Activated T-helper 9 cell treated with anti-CD3 and anti-CD28 coated beads, Interleukin-2, amount 50 U/mL, for 16 hours (primary cell): ENCODE data around the gene DENND2D.
"Not testable (repeated sequence)": the region's sequence is repeated elsewhere in the genome, so short reads cannot be mapped to it uniquely, and the experiment has no call there.

Source experiments
- DNase-seq: peaks from one replicate; pipeline ENCODE4 v3.0.0-alpha.2; 2020; ENCODE audit warnings: low read depth

The DENND2D gene

GRCh38 chr1:111221633-111222291 is 21.3 kb upstream of the DENND2D start:
- no peak for DNase-seq

DNA sequence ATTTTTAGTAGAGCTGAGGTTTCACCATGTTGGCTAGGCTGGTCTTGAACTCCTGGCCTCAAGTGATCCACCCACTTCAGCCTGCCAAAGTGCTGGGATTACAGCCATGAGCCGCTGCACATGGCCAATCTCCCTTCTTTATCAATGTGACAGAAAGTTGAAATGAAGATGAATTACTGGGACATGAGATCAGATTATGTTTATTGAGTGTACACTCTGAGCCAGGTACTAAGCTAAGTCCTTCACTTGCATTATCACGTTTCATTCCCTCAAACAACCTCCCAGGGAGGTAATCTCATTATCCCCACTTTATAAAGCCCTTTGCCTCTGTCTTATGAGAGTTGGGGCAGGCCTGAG is 20.8 kb upstream of the DENND2D start:
- no peak for DNase-seq

- DNase-seq = no peak
Observed at GRCh38 chr1:111220302-111220890, 19.9 kb upstream of the DENND2D start.

GRCh38 chr1:111219557-111220286 is 19.3 kb upstream of the DENND2D start:
- no peak for DNase-seq

DNA sequence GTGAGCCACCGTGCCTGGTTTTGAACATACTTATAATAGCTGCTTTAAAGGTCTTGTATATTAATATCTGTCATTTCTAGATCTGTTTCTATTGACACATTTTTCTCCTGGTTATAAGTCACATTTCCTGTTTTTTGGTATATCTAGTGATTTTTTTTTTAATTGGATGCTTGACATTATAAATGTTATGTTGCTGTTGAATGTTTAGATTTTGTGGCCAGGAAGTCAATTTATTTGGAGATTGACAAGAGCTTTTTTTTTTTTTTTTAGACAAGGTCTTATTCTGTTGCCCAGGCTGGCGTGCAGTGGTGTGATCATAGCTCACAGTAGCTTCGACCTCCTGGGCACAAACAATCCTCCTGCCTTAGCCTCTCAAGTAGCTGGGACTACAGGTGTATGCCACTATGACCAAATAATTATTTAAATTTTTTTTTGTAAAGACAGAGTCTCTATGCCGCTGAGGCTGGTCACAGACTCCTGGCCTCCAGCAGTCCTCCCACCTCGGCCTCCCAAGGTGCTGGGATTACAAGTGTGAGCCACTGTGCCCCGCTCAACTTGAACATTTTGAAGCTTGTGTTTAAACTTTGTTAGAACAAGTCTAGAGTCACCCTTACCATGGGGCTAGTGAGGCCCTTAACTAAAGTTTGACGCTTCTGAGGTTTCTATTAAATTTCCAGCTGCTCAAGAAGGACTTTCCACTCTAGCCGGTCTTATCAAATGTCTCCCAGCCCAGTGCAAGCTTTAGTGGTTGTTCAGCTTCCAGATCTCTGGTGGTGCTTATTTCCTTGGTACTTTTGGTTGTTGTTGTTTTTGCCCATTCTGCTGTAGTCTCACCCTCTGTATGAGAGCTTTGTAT is 18.5 kb upstream of the DENND2D start:
- no peak for DNase-seq

GRCh38 chr1:111217183-111217910 is 16.9 kb upstream of the DENND2D start:
- no peak for DNase-seq

- DNase-seq = no peak
Observed at GRCh38 chr1:111216751-111217150, 16.3 kb upstream of the DENND2D start.

- not testable (repeated sequence) for DNase-seq
Observed at GRCh38 chr1:111215285-111215684, 14.8 kb upstream of the DENND2D start.

DNA sequence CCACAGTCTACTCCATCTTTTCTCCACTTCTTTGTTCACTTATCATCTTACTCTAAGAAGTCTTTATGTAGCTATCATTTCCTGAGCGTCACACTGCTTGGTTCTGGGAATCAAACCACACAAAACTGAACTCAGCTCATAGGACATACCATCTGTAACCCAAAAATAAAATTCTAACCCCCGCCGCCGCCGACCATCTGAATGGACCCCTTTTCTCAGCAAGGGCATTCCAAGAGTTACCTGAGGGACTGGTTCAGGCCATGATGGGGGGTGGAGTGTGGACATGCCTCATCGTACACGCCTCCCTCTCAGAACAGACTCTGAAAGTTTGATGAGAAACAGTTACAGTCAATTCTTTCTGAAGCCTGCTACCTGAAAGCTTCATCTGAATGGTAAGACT is 14.4 kb upstream of the DENND2D start:
- DNase-seq = no peak

DNA sequence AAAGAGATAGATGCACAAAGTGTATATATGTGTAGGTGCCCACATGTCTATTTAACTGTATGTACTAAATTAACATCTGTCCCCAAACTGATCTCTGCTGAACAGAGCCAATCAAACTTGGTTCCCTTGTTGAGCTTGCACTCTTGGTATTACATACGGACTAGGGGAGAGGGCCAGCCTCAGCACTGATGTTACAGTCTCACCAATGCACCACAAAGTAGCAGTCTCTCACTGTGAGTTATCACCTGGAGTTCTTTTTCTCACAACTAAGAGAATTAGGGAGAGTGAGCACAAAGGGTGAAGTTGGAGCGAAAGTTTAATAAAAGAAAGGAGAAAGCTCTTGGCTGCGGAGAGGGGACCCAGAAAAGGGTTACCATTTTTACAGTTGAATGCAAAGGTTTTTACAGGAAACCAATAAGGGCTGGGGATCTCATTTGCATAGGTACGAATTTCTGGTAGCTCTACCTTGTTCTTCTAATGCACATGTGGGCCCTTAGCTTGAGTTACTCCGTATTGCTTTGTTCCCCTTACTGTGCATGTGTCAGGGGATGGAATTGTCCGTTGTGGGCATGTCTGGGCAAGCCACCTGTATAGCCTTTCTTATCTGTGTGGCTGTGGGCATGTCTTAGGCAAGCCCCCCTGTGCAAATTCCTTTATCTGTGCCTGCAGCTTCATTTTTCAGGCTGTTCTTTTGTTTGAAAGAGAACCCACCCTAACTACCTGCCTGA is 13.8 kb upstream of the DENND2D start:
- DNase-seq = no peak

DNA sequence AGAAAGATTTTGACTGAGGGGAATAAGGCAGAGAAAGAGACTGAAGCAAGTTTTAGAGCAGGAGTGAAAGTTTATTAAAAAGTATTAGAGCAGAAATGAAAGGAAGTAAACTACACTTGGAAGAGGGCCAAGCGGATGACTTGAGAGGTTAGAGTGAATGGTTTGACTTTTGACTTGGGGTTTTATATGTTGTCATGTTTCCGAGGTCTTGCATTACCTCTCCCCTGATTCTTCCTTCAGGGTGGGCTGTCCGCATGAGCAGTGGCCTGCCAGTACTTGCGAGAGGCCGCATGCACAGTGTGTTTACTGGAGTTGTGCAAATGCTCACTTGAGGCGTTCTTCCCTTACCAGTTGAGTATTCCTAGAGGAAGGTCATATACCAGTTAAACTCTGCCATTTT is 13.0 kb upstream of the DENND2D start:
- no peak for DNase-seq

DNA sequence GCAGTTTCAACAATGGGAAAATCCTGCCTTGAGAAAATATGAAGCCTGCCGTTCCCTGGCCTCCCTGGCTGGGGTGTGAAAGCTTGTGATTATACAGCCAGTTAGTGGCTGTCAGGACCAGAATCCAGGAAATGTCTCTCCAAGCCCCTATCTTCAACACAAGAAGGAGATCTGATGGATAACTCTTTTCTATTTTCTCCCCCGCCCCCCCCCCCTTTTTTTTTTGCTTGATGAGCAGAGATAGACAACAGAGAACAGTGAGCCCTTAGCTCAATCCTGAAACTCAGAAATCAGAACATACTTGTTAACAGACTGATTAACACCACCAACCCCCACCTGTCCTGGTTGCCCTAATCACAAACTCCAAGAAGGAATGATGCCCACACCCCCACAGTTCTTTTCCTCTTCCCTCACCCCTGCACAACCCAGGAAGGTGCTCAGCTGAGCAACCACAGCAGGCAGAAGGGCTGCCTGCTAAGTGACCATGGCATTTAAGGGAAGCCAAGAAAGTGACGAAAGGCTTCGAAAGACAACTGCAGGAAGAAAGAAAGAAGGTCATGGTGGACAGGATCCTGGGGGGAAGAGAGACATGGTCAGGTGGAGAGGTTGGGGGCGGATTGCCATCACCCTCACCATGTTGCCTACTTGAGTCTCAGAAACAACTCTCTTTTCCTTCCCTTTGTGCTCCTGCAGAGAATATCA is 12.3 kb upstream of the DENND2D start:
- no peak for DNase-seq

GRCh38 chr1:111211921-111212320 is 11.5 kb upstream of the DENND2D start:
- no peak for DNase-seq

GRCh38 chr1:111209622-111210021 is 9.2 kb upstream of the DENND2D start:
- no peak for DNase-seq

GRCh38 chr1:111208921-111209320 is 8.5 kb upstream of the DENND2D start:
- no peak for DNase-seq

DNA sequence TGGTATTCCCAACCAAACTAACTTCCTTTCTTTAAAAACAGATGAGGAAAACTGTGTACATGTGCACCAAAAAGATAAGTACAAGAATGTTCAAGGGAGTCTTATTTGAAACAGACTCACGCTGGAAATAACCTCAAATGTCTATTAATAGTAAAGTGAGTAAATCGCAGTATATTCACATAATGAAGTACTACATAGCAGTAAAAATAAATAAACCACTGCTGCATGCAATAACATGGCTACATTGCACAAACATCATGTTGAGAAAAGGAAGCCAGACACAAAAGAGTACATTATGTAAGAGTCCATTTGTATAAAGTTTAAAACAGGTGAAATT is 5.2 kb upstream of the DENND2D start:
- no peak for DNase-seq

- DNase-seq = no peak
Observed at GRCh38 chr1:111204983-111205713, 4.7 kb upstream of the DENND2D start.

- peak; percentile 61 for DNase-seq
Observed at GRCh38 chr1:111204201-111204982, 3.9 kb upstream of the DENND2D start.

DNA sequence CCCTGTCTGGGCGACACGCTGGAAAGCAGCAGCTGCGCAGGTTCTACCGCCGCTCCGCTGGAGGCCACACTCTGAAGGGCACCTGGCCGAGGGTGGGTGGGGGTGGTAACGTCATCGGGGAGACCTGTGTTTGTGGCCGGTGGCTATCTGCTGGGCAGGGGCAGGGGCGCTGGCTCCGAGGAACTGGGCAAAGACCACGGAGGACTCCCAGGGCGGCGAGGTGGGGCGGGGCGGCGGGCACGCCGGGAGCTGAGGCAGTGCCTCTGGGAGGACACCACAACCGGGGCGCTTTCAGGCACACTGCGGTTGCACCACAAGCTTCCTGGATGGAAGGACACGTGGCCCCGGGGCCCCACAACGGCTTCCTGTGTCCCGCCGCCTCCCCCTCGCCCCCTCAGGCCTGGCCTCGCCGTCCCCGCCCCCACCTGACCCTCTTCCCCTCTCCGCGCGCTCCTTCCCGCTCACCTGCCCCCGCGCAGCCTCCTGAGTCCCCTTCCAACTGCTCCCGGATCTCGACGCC is 3.3 kb upstream of the DENND2D start:
- peak; percentile 79 for DNase-seq
